HEK293 (cell line): ENCODE measurements around the gene CYP4F22.

Source experiments
- CTCF ChIA-PET: fragments of 350-600 bp; formaldehyde crosslinking; extraction: SDS; loops from one replicate; lab custom pipeline; 2021; ENCODE audit warnings: antibody characterized with exemption; lab: Yijun Ruan, JAX
- POLR2A ChIA-PET: fragments of 300-600 bp; formaldehyde crosslinking; extraction: SDS; loops from one replicate; lab custom pipeline; 2020; ENCODE audit warnings: antibody characterized with exemption, inconsistent platforms; lab: Yijun Ruan, JAX
- H3K27ac ChIP-seq: fragments of 200-500 bp; sonication (Bioruptor generic); 2 replicates; pipeline ENCODE4 v1.5.1; 2014; ENCODE audit warnings: low read depth, low read length, control low read depth, inconsistent platforms; ENCODE audit errors: extremely low read depth
- H3K36me3 ChIP-seq, 2 experiments: fragments of 200-500 bp in 1 of 2; sonication (Bioruptor generic) in 1 of 2; 1 replicate in 1 of 2; 2 replicates in 1 of 2; pipeline ENCODE4 v1.5.1; 2014 to 2017; ENCODE audit warnings: inconsistent platforms in 2 of 2, low read length in 2 of 2; ENCODE audit not compliant: control insufficient read depth in 2 of 2, insufficient read depth in 1 of 2
- H3K4me1 ChIP-seq: fragments of 200-500 bp; sonication (Bioruptor generic); 2 replicates; pipeline ENCODE4 v1.5.1; 2014; ENCODE audit warnings: mild to moderate bottlenecking, low read length, inconsistent platforms; ENCODE audit not compliant: control insufficient read depth, insufficient read depth
- H3K4me3 ChIP-seq: 2 replicates; pipeline ENCODE4 v1.5.1; 2011; ENCODE audit warnings: low read depth, mild to moderate bottlenecking, control low read depth, low read length, moderate library complexity
- H3K9me3 ChIP-seq: fragments of 200-500 bp; sonication (Bioruptor generic); 2 replicates; pipeline ENCODE4 v1.5.1; 2014; ENCODE audit warnings: low read depth, low read length, inconsistent platforms; ENCODE audit not compliant: control insufficient read depth, insufficient read depth
- EGR2 ChIP-seq: fragments of 450-650 bp; formaldehyde crosslinking; IDR thresholded peaks from 2 replicates; pipeline ENCODE4 v1.5.1; 2016; ENCODE audit warnings: low read depth, missing biosample characterization, missing genetic modification characterization
- GLIS1 ChIP-seq: fragments of 450-650 bp; formaldehyde crosslinking; IDR thresholded peaks from 2 replicates; pipeline ENCODE4 v1.5.1; 2016; ENCODE audit warnings: missing biosample characterization, missing genetic modification characterization
- HOXD13 ChIP-seq: sonication (generic); formaldehyde crosslinking; IDR thresholded peaks from 2 replicates; pipeline ENCODE4 v1.8.0; 2022; ENCODE audit warnings: missing genetic modification reagents, borderline replicate concordance
- KLF16 ChIP-seq: fragments of 450-650 bp; formaldehyde crosslinking; IDR thresholded peaks from 2 replicates; pipeline ENCODE4 v1.5.1; 2017; ENCODE audit warnings: missing biosample characterization, missing genetic modification characterization
- REPIN1 ChIP-seq: fragments of 450-650 bp; formaldehyde crosslinking; IDR thresholded peaks from 2 replicates; pipeline ENCODE4 v1.5.1; 2017; ENCODE audit warnings: missing biosample characterization, missing genetic modification characterization, low read depth
- SALL2 ChIP-seq: fragments of 450-650 bp; formaldehyde crosslinking; IDR thresholded peaks from 2 replicates; pipeline ENCODE4 v1.5.0; 2017; ENCODE audit warnings: missing biosample characterization, mild to moderate bottlenecking, missing genetic modification characterization, borderline replicate concordance
- SP2 ChIP-seq: fragments of 450-650 bp; formaldehyde crosslinking; IDR thresholded peaks from 2 replicates; pipeline ENCODE4 v1.5.1; 2016; ENCODE audit warnings: missing biosample characterization, missing genetic modification characterization
- ZFHX2 ChIP-seq: fragments of 450-650 bp; formaldehyde crosslinking; conservative IDR thresholded peaks from 2 replicates; pipeline ENCODE4 v1.5.1; 2016; ENCODE audit warnings: missing biosample characterization, missing genetic modification characterization
- ZFP41 ChIP-seq: fragments of 450-650 bp; formaldehyde crosslinking; IDR thresholded peaks from 2 replicates; pipeline ENCODE4 v1.5.1; 2016; ENCODE audit warnings: missing biosample characterization, missing genetic modification characterization, borderline replicate concordance
- ZNF10 ChIP-seq: fragments of 450-650 bp; formaldehyde crosslinking; IDR thresholded peaks from 2 replicates; pipeline ENCODE4 v1.5.1; 2017; ENCODE audit warnings: missing biosample characterization, missing genetic modification characterization
- ZNF138 ChIP-seq: fragments of 450-650 bp; formaldehyde crosslinking; IDR thresholded peaks from 2 replicates; pipeline ENCODE4 v1.5.1; 2016; ENCODE audit warnings: missing biosample characterization, missing genetic modification characterization, borderline replicate concordance
- ZNF146 ChIP-seq: fragments of 450-650 bp; formaldehyde crosslinking; IDR thresholded peaks from 2 replicates; pipeline ENCODE4 v1.5.1; 2016; ENCODE audit warnings: missing biosample characterization, missing genetic modification characterization
- ZNF214 ChIP-seq: fragments of 450-650 bp; formaldehyde crosslinking; IDR thresholded peaks from 2 replicates; pipeline ENCODE4 v1.5.1; 2017; ENCODE audit warnings: missing biosample characterization, mild to moderate bottlenecking, missing genetic modification characterization, borderline replicate concordance
- ZNF280C ChIP-seq: fragments of 450-650 bp; formaldehyde crosslinking; IDR thresholded peaks from 2 replicates; pipeline ENCODE4 v1.5.1; 2016; ENCODE audit warnings: missing biosample characterization, missing genetic modification characterization
- ZNF362 ChIP-seq: fragments of 450-650 bp; formaldehyde crosslinking; IDR thresholded peaks from 2 replicates; pipeline ENCODE4 v1.5.1; 2016; ENCODE audit warnings: missing biosample characterization, missing genetic modification characterization
- ZNF391 ChIP-seq: fragments of 450-650 bp; formaldehyde crosslinking; IDR thresholded peaks from 2 replicates; pipeline ENCODE4 v1.5.1; 2016; ENCODE audit warnings: low read depth, missing biosample characterization, missing genetic modification characterization, borderline replicate concordance
- ZNF426 ChIP-seq: fragments of 450-650 bp; formaldehyde crosslinking; IDR thresholded peaks from 2 replicates; pipeline ENCODE4 v1.5.1; 2017; ENCODE audit warnings: missing biosample characterization, missing genetic modification characterization, mild to moderate bottlenecking, inconsistent platforms, moderate library complexity
- ZNF561 ChIP-seq: fragments of 450-650 bp; IDR thresholded peaks from 2 replicates; pipeline ENCODE4 v1.5.1; 2018; ENCODE audit warnings: missing biosample characterization, missing genetic modification characterization, borderline replicate concordance
- ZNF624 ChIP-seq: fragments of 450-650 bp; formaldehyde crosslinking; IDR thresholded peaks from 2 replicates; pipeline ENCODE4 v1.5.1; 2017; ENCODE audit warnings: missing biosample characterization, missing genetic modification characterization
- ZNF639 ChIP-seq: fragments of 450-650 bp; formaldehyde crosslinking; IDR thresholded peaks from 2 replicates; pipeline ENCODE4 v1.5.1; 2016; ENCODE audit warnings: missing biosample characterization, missing genetic modification characterization
- ZNF658 ChIP-seq: fragments of 450-650 bp; formaldehyde crosslinking; IDR thresholded peaks from 2 replicates; pipeline ENCODE4; 2016; ENCODE audit warnings: missing biosample characterization, missing genetic modification characterization
- ZNF664 ChIP-seq: fragments of 450-650 bp; formaldehyde crosslinking; IDR thresholded peaks from 2 replicates; pipeline ENCODE4 v1.5.1; 2016; ENCODE audit warnings: missing biosample characterization, missing genetic modification characterization
- ZNF707 ChIP-seq: fragments of 450-650 bp; formaldehyde crosslinking; IDR thresholded peaks from 2 replicates; pipeline ENCODE4 v1.5.1; 2016; ENCODE audit warnings: missing biosample characterization, missing genetic modification characterization
- ZNF792 ChIP-seq: fragments of 450-650 bp; formaldehyde crosslinking; IDR thresholded peaks from 2 replicates; pipeline ENCODE4 v1.5.1; 2016; ENCODE audit warnings: missing biosample characterization, missing genetic modification characterization
- ZSCAN23 ChIP-seq: fragments of 450-650 bp; formaldehyde crosslinking; IDR thresholded peaks from 2 replicates; pipeline ENCODE4 v1.5.1; 2016; ENCODE audit warnings: missing biosample characterization, missing genetic modification characterization

The CYP4F22 gene

GRCh38 chr19:15584541-15585115 is 76.3 kb downstream of the CYP4F22 start (continued):
- TF ChIP-seq ZNF624 (tag by site-specific recombination) (no peak), ZNF146 (tag by site-specific recombination) (no peak), ZFP41 (tag by site-specific recombination) (no peak), ZFHX2 (no peak)
- TF ChIP-seq, all 188 proteins: peak for 15

- CTCF ChIA-PET, result no interaction called here
- Histone ChIP-seq H3K4me1 (no peaks in the 10 kb centered on the region), H3K4me3 (no peak overlapping the region), H3K27ac (no peak overlapping the region), H3K9me3 (no peaks in the 10 kb centered on the region), H3K36me3 (no peaks in the 10 kb centered on the region)
- POLR2A ChIA-PET, result no interaction called here
- TF ChIP-seq ZNF138 (tag by site-specific recombination), result no peak
- no peak for TF ChIP-seq REPIN1 (tag by site-specific recombination)
- no peak for TF ChIP-seq ZNF707
Observed at GRCh38 chr19:15587663-15588062, 79.3 kb downstream of the CYP4F22 start.

- ChIA-PET CTCF (no interaction called here), POLR2A (no interaction called here)
- H3K9me3 ChIP-seq, result no peaks in the 10 kb centered on the region
- TF ChIP-seq ZNF664 (no peak), ZNF362 (tag by site-specific recombination) (no peak), ZNF214 (tag by site-specific recombination) (no peak), ZNF639 (tag by site-specific recombination) (no peak), GLIS1 (no peak), HOXD13 (CRISPR knock-in tag) (no peak), ZNF10 (no peak), ZNF426 (no peak), KLF16 (no peak), ZNF391 (tag by site-specific recombination) (no peak), ZSCAN23 (tag by site-specific recombination) (no peak), ZNF561 (tag by site-specific recombination) (no peak)
- no peak overlapping the region for H3K27ac ChIP-seq
- no peak overlapping the region for H3K4me3 ChIP-seq
- no peaks in the 10 kb centered on the region for H3K36me3 ChIP-seq
- no peaks in the 10 kb centered on the region for H3K4me1 ChIP-seq
Observed at GRCh38 chr19:15588265-15588664, 79.9 kb downstream of the CYP4F22 start.

GRCh38 chr19:15589760-15590451 is 81.6 kb downstream of the CYP4F22 start:
- Histone ChIP-seq H3K27ac (no peak overlapping the region), H3K4me3 (no peak overlapping the region), H3K36me3 (no peaks in the 10 kb centered on the region), H3K9me3 (no peaks in the 10 kb centered on the region), H3K4me1 (no peaks in the 10 kb centered on the region)
- TF ChIP-seq ZNF280C (tag by site-specific recombination) (no peak), EGR2 (peak; percentile 53; the same call in 1 of the 2 replicates), SP2 (no peak), ZNF792 (tag by site-specific recombination) (no peak), SALL2 (tag by site-specific recombination) (no peak), ZNF146 (tag by site-specific recombination) (no peak), ZFHX2 (peak; percentile 59), ZNF658 (no peak)
- ChIA-PET CTCF (no interaction called here), POLR2A (no interaction called here)
